GM12878 (cell line): ENCODE results near the gene RAB3IL1. TPM values are rescaled to one million over a fixed set of nuclear protein-coding genes. Genes with fewer than 3 reads are reported as not detected.

Experiments
- ATAC-seq: fragments of 200-7000 bp; cut with Tn5 transposase; 3 replicates; pipeline ENCODE4 v1.9.1; 2020; ENCODE audit warnings: mild to moderate bottlenecking, moderate library complexity
- BruUV-seq: library from RNA; stranded (reverse); fragments of 400-500 nt; replicated peaks from 2 replicates; lab custom pipeline; 2021; lab: Mats Ljungman, UMichigan
- CTCF ChIA-PET: fragments of 300-600 bp; sonication (Branson Sonifier 250); formaldehyde crosslinking; extraction: SDS; loops from one replicate; lab custom pipeline; 2021; ENCODE audit warnings: inconsistent platforms; lab: Yijun Ruan, JAX
- POLR2A ChIA-PET: fragments of 350-600 bp; formaldehyde crosslinking; extraction: SDS; loops from one replicate; lab custom pipeline; 2021; ENCODE audit warnings: inconsistent platforms; lab: Charles Lee
- RAD21 ChIA-PET: fragments of 300-600 bp; sonication (Branson Sonifier 250); formaldehyde crosslinking; loops from one replicate; lab custom pipeline; 2023; ENCODE audit warnings: antibody characterized with exemption; ENCODE audit not compliant: unreplicated experiment; lab: Charles Lee
- SMC1A ChIA-PET: fragments of 300-600 bp; sonication (Branson Sonifier 250); formaldehyde crosslinking; loops from one replicate; lab custom pipeline; 2023; ENCODE audit not compliant: unreplicated experiment, uncharacterized antibody; lab: Charles Lee
- DNase-seq: peaks from one replicate; pipeline ENCODE4 v3.0.0-alpha.2; 2011; ENCODE audit warnings: low read depth, low spot score
- FAIRE-seq: peaks from 3 replicates; lab custom pipeline; 2011; peaks lifted over from hg19 to GRCh38; lab: Jason Lieb, UNC
- H2AFZ ChIP-seq: 2 replicates; pipeline ENCODE4 v1.6.0; 2011; ENCODE audit warnings: low read depth, low read length, control low read depth; ENCODE audit not compliant: control insufficient read depth
- H3K27ac ChIP-seq: 2 replicates; pipeline ENCODE4 v1.5.1; 2011; ENCODE audit warnings: control low read depth; ENCODE audit not compliant: control insufficient read depth, insufficient read depth
- H3K27me3 ChIP-seq, 2 experiments: replicated peaks in 1 of 2; 2 replicates each; pipeline versions ENCODE4 v1.6.0 to v1.6.1; 2011; ENCODE audit warnings: low read length in 1 of 2; ENCODE audit not compliant: control insufficient read depth in 2 of 2, insufficient read depth in 2 of 2
- H3K36me3 ChIP-seq, 2 experiments: 2 replicates each; pipeline ENCODE4 v1.5.1; 2011; ENCODE audit warnings: low read length in 1 of 2; ENCODE audit not compliant: control insufficient read depth in 2 of 2, insufficient read depth in 2 of 2
- H3K4me1 ChIP-seq: 2 replicates; pipeline ENCODE4 v1.6.1; 2011; ENCODE audit warnings: mild to moderate bottlenecking, low read length, moderate library complexity, mixed read lengths; ENCODE audit not compliant: control insufficient read depth, insufficient read depth
- H3K4me2 ChIP-seq: 2 replicates; pipeline ENCODE4 v1.6.0; 2011; ENCODE audit warnings: control low read depth; ENCODE audit not compliant: control insufficient read depth, insufficient read depth
- H3K4me3 ChIP-seq: fragments of 200-600 bp; sonication (generic); 2 replicates; pipeline ENCODE4 v1.5.1; 2016
- H3K79me2 ChIP-seq: 2 replicates; pipeline ENCODE4 v1.6.0; 2011; ENCODE audit warnings: low read length; ENCODE audit not compliant: control insufficient read depth, insufficient read depth
- H3K9ac ChIP-seq: 2 replicates; pipeline ENCODE4 v1.8.0; 2011; ENCODE audit warnings: low read length, control low read depth, mixed read lengths; ENCODE audit not compliant: control insufficient read depth, insufficient read depth
- H3K9me3 ChIP-seq: replicated peaks from 3 replicates; pipeline ENCODE4 v1.5.1; 2011; ENCODE audit warnings: mild to moderate bottlenecking, low read length; ENCODE audit not compliant: control insufficient read depth, insufficient read depth
- H4K20me1 ChIP-seq: 2 replicates; pipeline ENCODE4 v1.6.0; 2011; ENCODE audit not compliant: control insufficient read depth, insufficient read depth
- ASH2L ChIP-seq: fragments of 300-600, 200-600 bp; sonication (generic); IDR thresholded peaks from 2 replicates; pipeline ENCODE4 v1.6.1; 2017; ENCODE audit warnings: low read depth, mild to moderate bottlenecking, borderline replicate concordance
- ATF7 ChIP-seq: fragments of 450-650 bp; IDR thresholded peaks from 2 replicates; pipeline ENCODE4 v1.6.1; 2016; ENCODE audit warnings: low read depth, mild to moderate bottlenecking
- BCLAF1 ChIP-seq: fragments of 450-650 bp; IDR thresholded peaks from 2 replicates; pipeline ENCODE4 v1.6.1; 2017; ENCODE audit warnings: antibody characterized with exemption, mild to moderate bottlenecking, moderate library complexity
- GATAD2B ChIP-seq: fragments of 450-650 bp; conservative IDR thresholded peaks from 2 replicates; pipeline ENCODE4 v1.6.1; 2017; ENCODE audit warnings: low read depth, mild to moderate bottlenecking, moderate library complexity
- MEF2B ChIP-seq: fragments of 450-650 bp; IDR thresholded peaks from 2 replicates; pipeline ENCODE4 v1.6.1; 2018; ENCODE audit warnings: mild to moderate bottlenecking, moderate library complexity; ENCODE audit not compliant: partially characterized antibody, poor library complexity, severe bottlenecking
- NFIC ChIP-seq: IDR thresholded peaks from 2 replicates; pipeline ENCODE4 v1.6.1; 2012; ENCODE audit warnings: low read depth, mild to moderate bottlenecking, inconsistent platforms, low read length, moderate library complexity
- NR2C1 ChIP-seq: fragments of 450-650 bp; IDR thresholded peaks from 2 replicates; pipeline ENCODE4 v1.6.1; 2017; ENCODE audit warnings: antibody characterized with exemption, mild to moderate bottlenecking, moderate library complexity
- NR2F1 ChIP-seq: fragments of 450-650 bp; conservative IDR thresholded peaks from 2 replicates; pipeline ENCODE4 v1.6.1; 2017; ENCODE audit warnings: mild to moderate bottlenecking
- POLR2A ChIP-seq: IDR thresholded peaks from 2 replicates; pipeline ENCODE4 v1.6.1; 2011; ENCODE audit warnings: low read depth, mild to moderate bottlenecking, low read length
- SIN3A ChIP-seq: IDR thresholded peaks from 2 replicates; pipeline ENCODE4 v1.6.1; 2012; ENCODE audit warnings: low read depth, low read length, improper control_type of control experiment
- STAT3 ChIP-seq: IDR thresholded peaks from 2 replicates; pipeline ENCODE4 v1.6.1; 2011; ENCODE audit warnings: low read depth, low read length, improper control_type of control experiment
- TBL1XR1 ChIP-seq: IDR thresholded peaks from 2 replicates; pipeline ENCODE4 v1.6.1; 2012; ENCODE audit warnings: low read depth, low read length, improper control_type of control experiment
- ZNF24 ChIP-seq: fragments of 450-650 bp; IDR thresholded peaks from 2 replicates; pipeline ENCODE4 v1.6.1; 2017; ENCODE audit warnings: antibody characterized with exemption, mild to moderate bottlenecking
- WGBS: methylation state at CpG from one replicate; pipeline ENCODE4 v1.1.6; 2016; ENCODE audit warnings: low lambda C conversion rate; ENCODE audit not compliant: insufficient replicate concordance, insufficient coverage; ENCODE audit errors: missing lambda C conversion rate; 5-methylcytosine and 5-hydroxymethylcytosine counted together
- in situ Hi-C: fragments of 300-500 bp; cut with MboI; formaldehyde crosslinking; loops from 9 replicates; pipeline ENCODE4 v1.14.3; 2018; ENCODE audit warnings: mixed read lengths
- intact Hi-C: fragments of 100-400 bp; cut with micrococcal nuclease; formaldehyde crosslinking; loops from one replicate; pipeline ENCODE4 v1.14.2; 2022; ENCODE audit not compliant: unreplicated experiment
- polyA plus RNA-seq, 11 experiments: library from polyadenylated mRNA; depleted of rRNA in 4 of 11; unstranded in 6 of 11; stranded (reverse) in 5 of 11; fragments of >200 nt; fragmentation: Nextera tagmentation in 4 of 11; fragmentation: Illumina TruSeq in 1 of 11; extraction: Ambion mirVana in 4 of 11; extraction: Trizol in 1 of 11; gene quantifications; 1 replicate in 1 of 11; 2 replicates in 10 of 11; pipeline versions ENCODE4 v1.2.1 to v1.2.3, GENCODE V29; 2011 to 2016; ENCODE audit warnings: inconsistent platforms in 2 of 11, missing spikeins in 2 of 11, low read depth in 1 of 11
- total RNA-seq, 4 experiments: library from RNA; depleted of rRNA in 3 of 4; stranded (reverse); fragments of >200 nt in 3 of 4; fragmentation: Illumina TruSeq in 1 of 4; extraction: Trizol in 1 of 4; gene quantifications; 2 replicates each; pipeline versions ENCODE4 v1.2.1 to v1.2.3, GENCODE V29; 2013 to 2021
- TF ChIP-seq, protein P1 (sequence below): fragments of 450-650 bp; IDR thresholded peaks from 2 replicates; pipeline ENCODE4 v1.6.1; 2017; ENCODE audit warnings: mild to moderate bottlenecking, moderate library complexity
- TF ChIP-seq, protein P2 (sequence below): fragments of 450-650 bp; IDR thresholded peaks from 2 replicates; pipeline ENCODE4 v1.6.1; 2016; ENCODE audit warnings: mild to moderate bottlenecking, moderate library complexity, borderline replicate concordance

The RAB3IL1 gene
- total and polyA plus RNA-seq, 10 of the 15 experiments (the other 5 are each of a cell fraction or from before 2014, with no cell fraction given): 0.04 TPM; not detected in 9

GRCh38 chr11:61851900-61852295 is 65.5 kb downstream of the RAB3IL1 start:
- no peak overlapping the region for H2AFZ ChIP-seq
- H3K36me3 ChIP-seq: peaks cover 29 to 57% of the 10 kb centered on the region in 2 experiments
- ChIA-PET CTCF (interaction anchor here (0.9 kb wide), 1 partner anchor 54 kb away, joined by 3 read pairs; no protein-coding TSS in a partner anchor), POLR2A (no interaction called here), SMC1A (no interaction called here), RAD21 (no interaction called here)
- H3K79me2 ChIP-seq: no peaks in the 10 kb centered on the region
- no peak overlapping the region for H3K27ac ChIP-seq
- no peak overlapping the region for H3K4me3 ChIP-seq
- no peak overlapping the region for H3K4me2 ChIP-seq
- H3K4me1 ChIP-seq: peaks cover 5% of the 10 kb centered on the region; the same call in 1 of the 2 replicates
- FAIRE-seq (no peak), ATAC-seq (no peak), DNase-seq (no peak)
- no peak overlapping the region for H3K9ac ChIP-seq
- no TSS peak for BruUV-seq
- no peaks in the 10 kb centered on the region for H4K20me1 ChIP-seq
- in situ Hi-C loops (no loop called here), intact Hi-C loops (no loop called here)
- H3K9me3 ChIP-seq: no peaks in the 10 kb centered on the region
- H3K27me3 ChIP-seq: no peaks in the 10 kb centered on the region
- WGBS: 83% methylated on average over 6 of the region's 6 CpGs
- TF ChIP-seq SIN3A (no peak), NR2C1 (no peak), ZNF24 (no peak), NR2F1 (no peak), ATF7 (no peak), GATAD2B (no peak), MEF2B (no peak), POLR2A (no peak), STAT3 (no peak), BCLAF1 (no peak), ASH2L (no peak), TBL1XR1 (no peak), NFIC (no peak)
- TF ChIP-seq, protein P1, sequence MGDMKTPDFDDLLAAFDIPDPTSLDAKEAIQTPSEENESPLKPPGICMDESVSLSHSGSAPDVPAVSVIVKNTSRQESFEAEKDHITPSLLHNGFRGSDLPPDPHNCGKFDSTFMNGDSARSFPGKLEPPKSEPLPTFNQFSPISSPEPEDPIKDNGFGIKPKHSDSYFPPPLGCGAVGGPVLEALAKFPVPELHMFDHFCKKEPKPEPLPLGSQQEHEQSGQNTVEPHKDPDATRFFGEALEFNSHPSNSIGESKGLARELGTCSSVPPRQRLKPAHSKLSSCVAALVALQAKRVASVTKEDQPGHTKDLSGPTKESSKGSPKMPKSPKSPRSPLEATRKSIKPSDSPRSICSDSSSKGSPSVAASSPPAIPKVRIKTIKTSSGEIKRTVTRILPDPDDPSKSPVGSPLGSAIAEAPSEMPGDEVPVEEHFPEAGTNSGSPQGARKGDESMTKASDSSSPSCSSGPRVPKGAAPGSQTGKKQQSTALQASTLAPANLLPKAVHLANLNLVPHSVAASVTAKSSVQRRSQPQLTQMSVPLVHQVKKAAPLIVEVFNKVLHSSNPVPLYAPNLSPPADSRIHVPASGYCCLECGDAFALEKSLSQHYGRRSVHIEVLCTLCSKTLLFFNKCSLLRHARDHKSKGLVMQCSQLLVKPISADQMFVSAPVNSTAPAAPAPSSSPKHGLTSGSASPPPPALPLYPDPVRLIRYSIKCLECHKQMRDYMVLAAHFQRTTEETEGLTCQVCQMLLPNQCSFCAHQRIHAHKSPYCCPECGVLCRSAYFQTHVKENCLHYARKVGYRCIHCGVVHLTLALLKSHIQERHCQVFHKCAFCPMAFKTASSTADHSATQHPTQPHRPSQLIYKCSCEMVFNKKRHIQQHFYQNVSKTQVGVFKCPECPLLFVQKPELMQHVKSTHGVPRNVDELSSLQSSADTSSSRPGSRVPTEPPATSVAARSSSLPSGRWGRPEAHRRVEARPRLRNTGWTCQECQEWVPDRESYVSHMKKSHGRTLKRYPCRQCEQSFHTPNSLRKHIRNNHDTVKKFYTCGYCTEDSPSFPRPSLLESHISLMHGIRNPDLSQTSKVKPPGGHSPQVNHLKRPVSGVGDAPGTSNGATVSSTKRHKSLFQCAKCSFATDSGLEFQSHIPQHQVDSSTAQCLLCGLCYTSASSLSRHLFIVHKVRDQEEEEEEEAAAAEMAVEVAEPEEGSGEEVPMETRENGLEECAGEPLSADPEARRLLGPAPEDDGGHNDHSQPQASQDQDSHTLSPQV: no peak
- TF ChIP-seq, protein P2, sequence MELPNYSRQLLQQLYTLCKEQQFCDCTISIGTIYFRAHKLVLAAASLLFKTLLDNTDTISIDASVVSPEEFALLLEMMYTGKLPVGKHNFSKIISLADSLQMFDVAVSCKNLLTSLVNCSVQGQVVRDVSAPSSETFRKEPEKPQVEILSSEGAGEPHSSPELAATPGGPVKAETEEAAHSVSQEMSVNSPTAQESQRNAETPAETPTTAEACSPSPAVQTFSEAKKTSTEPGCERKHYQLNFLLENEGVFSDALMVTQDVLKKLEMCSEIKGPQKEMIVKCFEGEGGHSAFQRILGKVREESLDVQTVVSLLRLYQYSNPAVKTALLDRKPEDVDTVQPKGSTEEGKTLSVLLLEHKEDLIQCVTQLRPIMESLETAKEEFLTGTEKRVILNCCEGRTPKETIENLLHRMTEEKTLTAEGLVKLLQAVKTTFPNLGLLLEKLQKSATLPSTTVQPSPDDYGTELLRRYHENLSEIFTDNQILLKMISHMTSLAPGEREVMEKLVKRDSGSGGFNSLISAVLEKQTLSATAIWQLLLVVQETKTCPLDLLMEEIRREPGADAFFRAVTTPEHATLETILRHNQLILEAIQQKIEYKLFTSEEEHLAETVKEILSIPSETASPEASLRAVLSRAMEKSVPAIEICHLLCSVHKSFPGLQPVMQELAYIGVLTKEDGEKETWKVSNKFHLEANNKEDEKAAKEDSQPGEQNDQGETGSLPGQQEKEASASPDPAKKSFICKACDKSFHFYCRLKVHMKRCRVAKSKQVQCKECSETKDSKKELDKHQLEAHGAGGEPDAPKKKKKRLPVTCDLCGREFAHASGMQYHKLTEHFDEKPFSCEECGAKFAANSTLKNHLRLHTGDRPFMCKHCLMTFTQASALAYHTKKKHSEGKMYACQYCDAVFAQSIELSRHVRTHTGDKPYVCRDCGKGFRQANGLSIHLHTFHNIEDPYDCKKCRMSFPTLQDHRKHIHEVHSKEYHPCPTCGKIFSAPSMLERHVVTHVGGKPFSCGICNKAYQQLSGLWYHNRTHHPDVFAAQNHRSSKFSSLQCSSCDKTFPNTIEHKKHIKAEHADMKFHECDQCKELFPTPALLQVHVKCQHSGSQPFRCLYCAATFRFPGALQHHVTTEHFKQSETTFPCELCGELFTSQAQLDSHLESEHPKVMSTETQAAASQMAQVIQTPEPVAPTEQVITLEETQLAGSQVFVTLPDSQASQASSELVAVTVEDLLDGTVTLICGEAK: no peak
